Measurements from ENCODE around the gene IL37.

GRCh38 chr2:112897624-112897978 lies 13.4 kb upstream of the IL37 start:
- TF ChIP-seq POLR2A (IDR thresholded peaks at IDR 0.05) (no peak), CTCF (IDR thresholded peaks at IDR 0.05) (no peak)

Measured in lower leg skin (tissue), 3 donors.